IPS DF 6.9 (cell line): Measurements from ENCODE around the gene CLEC3B.

Source experiments
- DNase-seq: peaks from one replicate; pipeline ENCODE4 v3.0.0-alpha.2; 2013; ENCODE audit warnings: low read depth, low spot score
- H3K27ac ChIP-seq: one replicate; pipeline ENCODE4 v1.5.1; 2013; ENCODE audit warnings: low read length, control low read depth
- H3K27me3 ChIP-seq: 2 replicates; pipeline ENCODE4 v1.6.1; 2013; ENCODE audit warnings: mild to moderate bottlenecking, low read length; ENCODE audit not compliant: control insufficient read depth, insufficient read depth
- H3K36me3 ChIP-seq: 2 replicates; pipeline ENCODE4 v1.6.1; 2013; ENCODE audit warnings: low read length; ENCODE audit not compliant: control insufficient read depth, insufficient read depth
- H3K4me1 ChIP-seq: 2 replicates; pipeline ENCODE4 v1.6.1; 2013; ENCODE audit warnings: low read length; ENCODE audit not compliant: control insufficient read depth, insufficient read depth
- H3K4me3 ChIP-seq: 2 replicates; pipeline ENCODE4 v1.5.1; 2013; ENCODE audit warnings: mild to moderate bottlenecking, low read length
- H3K9me3 ChIP-seq: 2 replicates; pipeline ENCODE4 v1.6.1; 2013; ENCODE audit warnings: low read length, inconsistent platforms; ENCODE audit not compliant: control insufficient read depth, insufficient read depth
- WGBS: extraction: QIAGEN DNeasy Blood & Tissue Kit; methylation state at CpG from one replicate; pipeline ENCODE4 v1.1.7; 2013; ENCODE audit warnings: mixed read lengths, missing lambda C conversion rate; ENCODE audit not compliant: insufficient read length, insufficient coverage; 5-methylcytosine and 5-hydroxymethylcytosine counted together

CLEC3B gene

DNA sequence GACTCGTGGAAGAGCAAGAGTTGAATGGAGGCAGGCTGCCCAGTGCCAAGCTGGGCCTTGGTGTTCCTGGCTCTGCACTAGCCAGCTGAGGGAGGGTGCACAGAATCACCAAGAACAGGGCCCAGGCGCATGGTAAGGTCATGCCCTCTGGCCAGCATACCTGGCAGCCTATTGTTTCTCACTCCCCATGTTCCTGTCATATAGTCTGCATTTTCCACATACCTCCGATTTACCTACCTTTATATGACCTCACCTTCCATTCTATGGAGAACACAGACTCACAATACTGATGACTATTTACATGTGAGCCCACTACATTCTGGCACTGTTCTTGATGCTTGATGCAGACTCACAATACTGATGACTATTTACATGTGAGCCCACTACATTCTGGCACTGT is 5.4 kb downstream of the CLEC3B start:
- DNase-seq = no peak
- Histone ChIP-seq H3K27ac (no peak overlapping the region), H3K4me3 (no peak overlapping the region), H3K4me1 (peaks cover 3% of the 10 kb centered on the region), H3K9me3 (no peaks in the 10 kb centered on the region), H3K36me3 (no peaks in the 10 kb centered on the region), H3K27me3 (peaks cover 10% of the 10 kb centered on the region; the same call in 1 of the 2 replicates)
- WGBS = no CpG with 5 or more reads among the region's 3 CpGs

DNA sequence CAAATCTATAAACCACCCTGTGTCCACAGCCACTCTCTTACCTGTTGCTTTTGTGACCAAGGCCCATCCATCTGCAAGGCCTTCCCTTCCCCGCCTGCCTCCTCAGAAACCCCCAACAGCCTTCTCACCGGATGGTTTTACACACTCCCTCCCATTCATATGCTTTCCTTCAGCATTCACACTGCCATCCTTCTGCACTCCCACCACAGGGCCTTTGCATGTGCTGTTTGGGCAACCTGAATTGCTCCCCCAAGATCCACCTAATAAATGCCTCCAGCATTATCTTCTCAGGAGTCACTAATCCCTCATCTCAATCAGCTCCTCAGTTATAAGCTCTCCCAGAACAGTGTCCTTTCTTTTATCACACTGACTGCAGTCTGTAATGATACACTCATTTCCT is 6.0 kb downstream of the CLEC3B start:
- Histone ChIP-seq H3K36me3 (no peaks in the 10 kb centered on the region), H3K27me3 (peaks cover 14% of the 10 kb centered on the region; the same call in 1 of the 2 replicates), H3K4me1 (peaks cover 3% of the 10 kb centered on the region), H3K27ac (no peak overlapping the region), H3K4me3 (no peak overlapping the region), H3K9me3 (no peaks in the 10 kb centered on the region)
- no CpG with 5 or more reads among the region's 2 CpGs for WGBS
- DNase-seq = no peak

DNA sequence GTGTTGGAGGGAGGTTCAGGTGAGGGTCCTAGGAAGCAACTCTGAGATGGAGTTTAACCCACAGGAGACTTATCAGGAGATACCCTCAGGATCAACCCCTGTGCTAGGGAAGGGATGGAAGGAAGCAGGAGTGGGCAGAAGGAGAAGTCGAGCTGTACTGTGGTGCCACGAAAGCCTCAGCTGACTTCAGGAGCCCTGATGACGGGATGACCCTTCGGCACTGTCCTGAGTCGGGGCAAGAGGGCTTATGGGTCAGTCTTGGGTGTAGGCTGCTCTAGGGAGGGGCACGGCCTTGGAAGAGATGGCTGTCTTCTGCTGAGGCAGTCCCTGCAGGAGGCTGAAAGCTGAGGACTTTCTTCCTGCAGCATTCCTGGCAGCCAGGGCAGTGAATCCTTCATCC is 7.7 kb downstream of the CLEC3B start:
- Histone ChIP-seq H3K27me3 (peaks cover 14% of the 10 kb centered on the region; the same call in 1 of the 2 replicates), H3K9me3 (no peaks in the 10 kb centered on the region), H3K27ac (no peak overlapping the region), H3K4me1 (peaks cover 3% of the 10 kb centered on the region), H3K36me3 (no peaks in the 10 kb centered on the region), H3K4me3 (no peak overlapping the region)
- no peak for DNase-seq
- WGBS = no CpG with 5 or more reads among the region's 6 CpGs

DNA sequence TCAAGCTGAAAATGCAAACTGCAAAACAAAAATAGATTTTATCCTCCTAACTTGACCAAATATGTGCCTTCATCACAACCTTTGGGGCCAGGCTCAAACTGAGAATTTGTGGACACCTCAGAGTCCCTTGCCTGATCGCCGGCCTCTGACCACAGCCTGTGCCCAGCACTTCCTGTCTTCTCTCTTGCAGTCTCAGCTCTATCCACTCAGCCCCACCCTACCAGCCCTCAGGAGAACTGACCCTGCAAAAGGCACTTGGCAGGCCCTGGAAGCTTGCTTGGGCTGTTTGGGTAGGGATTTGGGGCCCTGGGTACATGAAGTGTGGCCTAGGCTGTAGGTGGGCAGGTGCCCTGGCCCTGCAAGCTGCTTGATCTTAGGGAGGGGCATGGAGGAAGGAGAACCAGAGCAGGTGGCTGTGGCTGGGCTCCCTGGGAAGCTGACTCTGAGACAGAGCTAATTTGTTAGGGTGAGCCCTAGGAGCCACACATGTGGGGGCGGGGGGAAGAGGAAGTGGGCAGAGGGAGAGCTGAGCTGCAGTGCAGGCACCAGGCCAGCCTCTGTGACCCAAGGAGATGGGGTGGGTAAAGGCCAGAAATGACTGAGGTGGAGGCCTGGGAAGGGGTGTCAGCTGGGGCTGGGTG is 8.6 kb downstream of the CLEC3B start:
- peaks cover 14% of the 10 kb centered on the region; the same call in 1 of the 2 replicates for H3K27me3 ChIP-seq
- H3K27ac ChIP-seq = no peak overlapping the region
- no peaks in the 10 kb centered on the region for H3K9me3 ChIP-seq
- H3K36me3 ChIP-seq = no peaks in the 10 kb centered on the region
- WGBS = no CpG with 5 or more reads among the region's 3 CpGs
- no peak overlapping the region for H3K4me3 ChIP-seq
- peaks cover 3% of the 10 kb centered on the region for H3K4me1 ChIP-seq
- DNase-seq = no peak

DNA sequence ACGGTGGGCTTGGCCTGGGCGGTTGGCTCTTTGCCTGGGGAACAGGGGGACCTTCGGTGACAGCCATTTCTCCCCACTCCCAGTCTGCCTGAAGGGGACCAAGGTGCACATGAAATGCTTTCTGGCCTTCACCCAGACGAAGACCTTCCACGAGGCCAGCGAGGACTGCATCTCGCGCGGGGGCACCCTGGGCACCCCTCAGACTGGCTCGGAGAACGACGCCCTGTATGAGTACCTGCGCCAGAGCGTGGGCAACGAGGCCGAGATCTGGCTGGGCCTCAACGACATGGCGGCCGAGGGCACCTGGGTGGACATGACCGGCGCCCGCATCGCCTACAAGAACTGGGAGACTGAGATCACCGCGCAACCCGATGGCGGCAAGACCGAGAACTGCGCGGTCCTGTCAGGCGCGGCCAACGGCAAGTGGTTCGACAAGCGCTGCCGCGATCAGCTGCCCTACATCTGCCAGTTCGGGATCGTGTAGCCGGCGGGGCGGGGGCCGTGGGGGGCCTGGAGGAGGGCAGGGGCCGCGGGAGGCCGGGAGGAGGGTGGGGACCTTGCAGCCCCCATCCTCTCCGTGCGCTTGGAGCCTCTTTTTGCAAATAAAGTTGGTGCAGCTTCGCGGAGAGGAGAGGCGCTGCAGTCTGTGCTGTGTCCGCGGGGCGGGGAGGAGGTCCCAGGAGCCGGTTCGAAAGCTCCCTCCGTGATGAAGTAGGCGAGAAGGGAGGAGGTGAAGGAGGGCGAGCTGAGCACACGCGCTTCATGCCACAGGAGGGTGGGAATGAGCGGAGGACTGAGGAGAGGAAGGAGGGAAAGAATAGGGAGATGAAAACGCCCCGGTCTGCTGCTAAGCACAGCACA is 9.6 kb downstream of the CLEC3B start:
- H3K4me3 ChIP-seq = 0 out of 2 replicates have a peak overlapping the region, but pooled peaks have one; percentile 1
- WGBS = no CpG with 5 or more reads among the region's 64 CpGs
- H3K27ac ChIP-seq = no peak overlapping the region
- DNase-seq = no peak
- H3K9me3 ChIP-seq = no peaks in the 10 kb centered on the region
- H3K27me3 ChIP-seq = peaks cover 14% of the 10 kb centered on the region; the same call in 1 of the 2 replicates
- H3K36me3 ChIP-seq = no peaks in the 10 kb centered on the region
- peaks cover 3% of the 10 kb centered on the region for H3K4me1 ChIP-seq

DNA sequence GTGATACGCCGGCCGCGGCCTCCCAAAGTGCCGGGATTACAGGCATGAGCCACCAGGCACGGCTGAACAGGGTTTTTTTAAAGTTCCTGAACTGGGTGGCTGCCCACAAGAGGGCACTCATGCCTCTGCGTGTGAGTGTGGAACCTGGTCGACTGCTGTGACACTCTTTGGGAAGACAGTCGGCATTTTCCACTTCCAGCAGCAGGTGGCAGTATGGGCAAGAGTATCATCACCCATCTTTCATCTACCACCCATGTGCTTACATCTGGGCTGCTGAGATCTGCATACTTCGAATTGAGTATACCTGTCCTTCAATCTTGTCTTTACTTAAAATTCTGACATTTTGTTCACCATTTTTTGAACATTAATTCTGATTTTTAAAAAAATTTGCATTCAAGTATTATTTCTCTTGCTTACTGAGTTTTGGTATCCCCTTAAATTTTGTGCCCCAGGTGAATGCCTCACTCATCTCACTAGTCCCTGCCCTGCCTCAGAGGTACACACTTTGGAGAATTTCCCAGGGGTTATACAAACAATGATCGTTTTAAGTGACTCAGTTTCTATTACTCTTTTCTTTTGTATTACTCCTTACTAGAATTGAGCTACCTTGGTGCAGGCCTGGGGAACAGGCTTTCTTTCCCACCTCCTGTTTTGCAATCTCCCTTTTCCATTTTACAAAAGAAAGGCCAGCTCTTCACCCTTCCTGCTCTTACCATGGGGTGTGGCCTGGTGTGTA is 11.8 kb downstream of the CLEC3B start:
- WGBS = no CpG with 5 or more reads among the region's 11 CpGs
- peak; percentile 98 for DNase-seq

DNA sequence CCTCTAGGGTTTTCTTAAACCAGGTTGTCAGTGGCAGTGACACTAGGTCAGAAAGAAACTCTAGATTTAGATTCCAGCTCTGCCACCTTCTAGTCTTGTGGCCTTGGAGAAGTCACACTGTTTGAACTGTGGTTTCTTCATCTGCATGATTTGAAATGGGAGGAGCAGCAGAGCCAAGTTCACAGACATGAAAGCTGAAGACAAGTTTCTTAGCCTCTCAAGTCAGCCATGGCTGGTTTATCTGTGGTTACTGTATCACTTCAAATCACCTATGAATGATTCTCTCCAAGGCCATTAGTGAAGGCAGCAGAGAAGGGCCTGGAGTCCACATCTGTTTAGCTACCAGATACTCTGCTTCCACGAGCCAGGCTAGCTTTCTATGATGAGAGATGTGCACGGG is 15.6 kb downstream of the CLEC3B start:
- Histone ChIP-seq H3K36me3 (no peaks in the 10 kb centered on the region), H3K4me1 (no peaks in the 10 kb centered on the region), H3K4me3 (no peak overlapping the region), H3K27ac (no peak overlapping the region), H3K27me3 (peaks cover 3% of the 10 kb centered on the region; the same call in 1 of the 2 replicates), H3K9me3 (no peaks in the 10 kb centered on the region)
- no peak for DNase-seq
- WGBS = no CpG with 5 or more reads among the region's 2 CpGs

More for the DNA sequence above, 11.8 kb downstream of the CLEC3B start:
- H3K4me1 ChIP-seq = peaks cover 3% of the 10 kb centered on the region
- H3K4me3 ChIP-seq = no peak overlapping the region
- H3K27ac ChIP-seq = no peak overlapping the region
- peaks cover 14% of the 10 kb centered on the region; the same call in 1 of the 2 replicates for H3K27me3 ChIP-seq
- no peaks in the 10 kb centered on the region for H3K36me3 ChIP-seq
- no peaks in the 10 kb centered on the region for H3K9me3 ChIP-seq

DNA sequence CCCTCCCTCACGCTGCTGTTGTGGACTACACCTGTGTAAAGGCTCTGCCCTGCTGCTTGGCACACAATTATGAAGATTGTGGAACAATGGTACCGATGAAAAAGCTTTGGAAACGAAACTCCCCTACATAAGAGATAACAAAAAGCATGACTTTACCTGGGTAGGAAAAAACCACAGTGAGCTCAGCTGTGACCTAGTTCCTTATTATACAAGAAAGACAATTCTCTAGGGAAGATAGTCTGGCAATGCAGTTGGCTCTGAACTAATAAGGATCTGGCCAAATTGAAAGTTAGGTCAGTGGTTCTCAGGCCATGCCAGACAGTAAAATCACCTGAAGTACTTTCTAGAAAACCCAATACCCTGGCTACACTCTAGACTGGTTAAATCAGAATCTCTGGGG is 16.1 kb downstream of the CLEC3B start:
- WGBS = no CpG with 5 or more reads among the region's 3 CpGs
- Histone ChIP-seq H3K36me3 (no peaks in the 10 kb centered on the region), H3K4me1 (no peaks in the 10 kb centered on the region), H3K27ac (no peak overlapping the region), H3K9me3 (no peaks in the 10 kb centered on the region), H3K4me3 (no peak overlapping the region), H3K27me3 (no peaks in the 10 kb centered on the region; the same call in 1 of the 2 replicates)
- no peak for DNase-seq

DNA sequence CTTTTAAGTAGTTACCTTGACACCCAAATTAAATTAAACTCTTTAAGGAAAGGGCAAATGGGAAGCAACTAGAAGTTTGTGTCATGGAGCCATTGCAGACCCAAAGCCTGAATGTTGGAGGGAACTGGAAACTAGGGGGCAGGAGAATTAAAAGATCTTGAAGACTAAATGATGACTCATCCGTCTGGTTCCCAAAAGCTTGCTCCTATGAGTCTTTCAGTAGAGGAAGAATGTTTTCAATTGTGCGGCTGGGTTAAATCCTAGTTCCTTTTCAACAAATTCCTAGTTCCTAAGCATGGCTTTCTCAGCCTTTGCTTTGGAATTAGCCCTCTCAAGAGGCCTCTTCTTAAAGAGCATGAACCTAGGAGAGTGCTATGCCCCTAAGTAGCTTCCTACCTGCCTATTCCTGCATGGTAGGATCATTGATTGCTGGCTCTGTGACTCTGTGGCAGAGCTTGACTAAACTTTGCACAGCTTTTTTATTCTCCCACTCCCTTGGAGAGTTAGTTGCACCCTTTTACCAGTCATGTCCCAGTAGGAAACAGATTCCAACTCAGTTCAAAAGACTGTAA is 17.7 kb downstream of the CLEC3B start:
- no peaks in the 10 kb centered on the region for H3K4me1 ChIP-seq
- no peaks in the 10 kb centered on the region for H3K27me3 ChIP-seq
- WGBS = no CpG with 5 or more reads among the region's 2 CpGs
- no peaks in the 10 kb centered on the region for H3K36me3 ChIP-seq
- DNase-seq = no peak
- no peaks in the 10 kb centered on the region for H3K9me3 ChIP-seq
- no peak overlapping the region for H3K4me3 ChIP-seq
- no peak overlapping the region for H3K27ac ChIP-seq

DNA sequence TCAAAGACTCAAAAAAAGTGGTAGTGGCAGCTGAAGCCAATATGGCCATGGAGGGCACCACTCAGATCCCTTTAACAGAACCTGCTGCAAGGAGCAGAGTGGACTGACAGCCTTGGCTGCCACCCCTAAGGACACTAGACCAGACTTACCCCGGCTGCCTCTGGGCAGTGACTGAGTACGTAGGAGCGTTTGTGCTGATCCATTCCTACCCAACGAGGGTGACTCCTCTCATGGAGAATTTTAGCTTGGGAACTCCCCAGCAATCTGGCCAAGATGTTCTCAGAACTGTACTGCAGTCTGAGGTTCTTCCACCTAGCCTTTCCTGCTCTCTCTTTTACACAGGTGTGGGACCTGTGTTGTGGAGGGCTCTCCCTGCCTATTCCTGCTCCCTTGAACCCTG is 22.1 kb downstream of the CLEC3B start:
- H3K9me3 ChIP-seq = no peaks in the 10 kb centered on the region
- no peak for DNase-seq
- H3K27ac ChIP-seq = no peak overlapping the region
- no peaks in the 10 kb centered on the region; the same call in 1 of the 2 replicates for H3K27me3 ChIP-seq
- H3K4me1 ChIP-seq = no peaks in the 10 kb centered on the region
- no peaks in the 10 kb centered on the region for H3K36me3 ChIP-seq
- H3K4me3 ChIP-seq = no peak overlapping the region
- WGBS = no CpG with 5 or more reads among the region's 4 CpGs
